M059J (cell line): ENCODE results near the gene LOC128125822. TPM values are rescaled to one million over a fixed set of nuclear protein-coding genes. Genes with fewer than 3 reads are reported as not detected.
"Not testable (repeated sequence)": the region's sequence is repeated elsewhere in the genome, so short reads cannot be mapped to it uniquely, and the experiment has no call there.

ENCODE experiments used
- DNase-seq: peaks from one replicate; pipeline ENCODE4 v3.0.0-alpha.2; 2012; ENCODE audit warnings: low read depth
- total RNA-seq: library from RNA; depleted of rRNA; stranded (reverse); fragments of >200 nt; shearing (Covaris generic); gene quantifications from 2 replicates; pipeline ENCODE4 v1.2.3, GENCODE V29; 2014; rRNA removed

The LOC128125822 gene

GRCh38 chr6:63582579-63583231, 10.4 kb downstream of the LOC128125822 start:
- peak; percentile 9 for DNase-seq

- peak; percentile 8 for DNase-seq
Observed at GRCh38 chr6:63584125-63584514, 11.8 kb downstream of the LOC128125822 start.

GRCh38 chr6:63584566-63584965, 12.3 kb downstream of the LOC128125822 start:
- DNase-seq: no peak

GRCh38 chr6:63585652-63586051, 13.4 kb downstream of the LOC128125822 start:
- DNase-seq: not testable (repeated sequence)

- no peak for DNase-seq
Observed at GRCh38 chr6:63589952-63590411, 17.7 kb downstream of the LOC128125822 start.

GRCh38 chr6:63592886-63593285, 20.6 kb downstream of the LOC128125822 start:
- no peak for DNase-seq

GRCh38 chr6:63597141-63598048, 25.1 kb downstream of the LOC128125822 start:
- peak; percentile 44 for DNase-seq

- DNase-seq: peak; percentile 72
Observed at GRCh38 chr6:63598049-63599036, 26.1 kb downstream of the LOC128125822 start.

- DNase-seq: no peak
Observed at GRCh38 chr6:63599243-63599642, 27.0 kb downstream of the LOC128125822 start.

- peak; percentile 9 for DNase-seq
Observed at GRCh38 chr6:63600136-63600535, 27.9 kb downstream of the LOC128125822 start.

GRCh38 chr6:63609231-63609630, 37.0 kb downstream of the LOC128125822 start:
- DNase-seq: no peak

- DNase-seq: no peak
Observed at GRCh38 chr6:63610944-63611343, 38.7 kb downstream of the LOC128125822 start.

GRCh38 chr6:63611560-63611959, 39.3 kb downstream of the LOC128125822 start:
- no peak for DNase-seq

GRCh38 chr6:63615590-63615989, 43.3 kb downstream of the LOC128125822 start:
- DNase-seq: no peak

Other genes starting within 250 kb of the LOC128125822 start
- gene PTP4A1, start within 50 bp of the LOC128125822 start, total RNA-seq: 32.3 and 53.3 TPM in 2 replicates
- 29.7 and 41.9 TPM in 2 replicates for gene PHF3, start 63.3 kb downstream of the LOC128125822 start, total RNA-seq